Activated CD4-positive, alpha-beta T cell treated with anti-CD3 and anti-CD28 coated beads, Interleukin-2, amount 10 ng/mL, durations not matched to agents 24 days and 14 days (primary cell): Measurements from ENCODE around the gene MYO5C. TPM values are rescaled to one million over a fixed set of nuclear protein-coding genes. Genes with fewer than 3 reads are reported as not detected.
"Not testable (repeated sequence)": the region's sequence is repeated elsewhere in the genome, so short reads cannot be mapped to it uniquely, and the experiment has no call there.

Experiments
- DNase-seq: peaks from one replicate; pipeline ENCODE4 v3.0.0; 2022
- H3K27ac Mint-ChIP-seq: one replicate; pipeline ENCODE4 v1.8.0; 2022; ENCODE audit warnings: mild to moderate bottlenecking, mixed read lengths
- H3K27me3 Mint-ChIP-seq: one replicate; pipeline ENCODE4 v1.8.0; 2022; ENCODE audit warnings: mixed read lengths
- H3K36me3 Mint-ChIP-seq: one replicate; pipeline ENCODE4 v1.8.0; 2022; ENCODE audit warnings: low read depth, mild to moderate bottlenecking, mixed read lengths
- H3K4me1 Mint-ChIP-seq: one replicate; pipeline ENCODE4 v1.8.0; 2021; ENCODE audit warnings: mixed read lengths
- H3K4me3 Mint-ChIP-seq: one replicate; pipeline ENCODE4 v1.8.0; 2022; ENCODE audit warnings: mild to moderate bottlenecking, moderate library complexity, mixed read lengths
- H3K9me3 Mint-ChIP-seq: one replicate; pipeline ENCODE4 v1.8.0; 2021; ENCODE audit warnings: mixed read lengths
- intact Hi-C: fragments of 100-400 bp; cut with micrococcal nuclease; formaldehyde crosslinking; loops from one replicate; pipeline ENCODE4 v1.15.1; 2023
- total RNA-seq: library from RNA; stranded (reverse); gene quantifications from 2 replicates; pipeline ENCODE4 v1.2.3, GENCODE V29; 2022

MYO5C gene
- total RNA-seq, 1 donor from 2014 or later: 0.30 TPM

DNA sequence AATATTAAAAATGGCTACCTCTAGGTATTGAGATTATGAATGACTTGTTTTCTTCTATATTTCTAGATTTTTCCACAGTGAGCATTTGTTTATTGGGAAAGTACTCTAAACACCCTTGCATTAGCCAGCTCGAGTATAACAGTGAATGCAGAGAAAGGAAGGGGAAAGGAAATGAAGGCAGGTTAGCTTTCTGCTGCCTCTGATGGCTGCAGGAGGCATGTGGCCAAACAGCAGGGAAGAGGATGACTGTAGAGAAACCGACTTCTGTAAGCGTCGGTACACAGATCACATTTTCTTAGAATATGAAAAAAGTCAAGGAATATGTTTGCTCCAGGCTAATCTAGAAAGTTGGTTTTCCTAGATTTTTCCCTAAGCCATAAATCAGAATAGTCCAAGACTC, 124.2 kb downstream of the MYO5C start:
- peaks cover 17% of the 10 kb centered on the region for H3K4me1 Mint-ChIP-seq
- no peak overlapping the region for H3K27ac Mint-ChIP-seq
- peaks cover 7% of the 10 kb centered on the region for H3K36me3 Mint-ChIP-seq
- no peaks in the 10 kb centered on the region for H3K9me3 Mint-ChIP-seq
- intact Hi-C loops: no loop called here
- no peaks in the 10 kb centered on the region for H3K27me3 Mint-ChIP-seq
- peak; percentile 73 for DNase-seq
- H3K4me3 Mint-ChIP-seq: peak overlapping the region; percentile 36

- H3K9me3 Mint-ChIP-seq, H3K27ac Mint-ChIP-seq, DNase-seq, H3K36me3 Mint-ChIP-seq, intact Hi-C loops, H3K27me3 Mint-ChIP-seq, H3K4me3 Mint-ChIP-seq: not testable (repeated sequence)
- H3K4me1 Mint-ChIP-seq: peaks cover 27% of the 10 kb centered on the region
Observed at GRCh38 chr15:52170199-52170598, 125.4 kb downstream of the MYO5C start.

DNA sequence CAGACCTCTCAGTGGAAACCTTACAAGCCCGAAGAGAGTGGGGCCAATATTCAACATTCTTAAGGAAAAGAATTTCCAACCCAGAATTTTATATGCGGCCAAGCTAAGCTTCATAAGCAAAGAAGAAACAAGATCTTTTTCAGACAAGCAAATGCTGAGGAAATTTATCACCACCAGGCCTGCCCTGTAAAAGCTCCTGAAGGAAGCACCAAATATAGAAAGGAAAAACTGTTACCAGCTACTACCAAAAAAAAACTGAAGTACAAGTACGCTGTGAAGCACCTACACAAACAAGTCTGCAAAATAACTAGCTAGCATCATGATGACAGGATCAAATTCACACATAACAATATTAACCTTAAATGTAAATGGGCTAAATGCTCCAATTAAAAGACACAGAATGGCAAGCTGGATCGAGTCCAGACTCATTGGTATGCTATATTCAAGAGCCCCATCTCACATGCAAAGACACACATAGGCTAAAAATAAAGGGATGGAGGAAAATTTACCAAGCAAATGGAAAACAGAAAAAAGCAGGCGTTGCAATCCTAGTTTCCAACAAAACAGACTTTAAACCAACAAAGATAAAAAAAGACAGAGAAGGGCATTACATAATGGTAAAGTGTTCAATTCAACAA, 130.0 kb downstream of the MYO5C start:
- H3K27me3 Mint-ChIP-seq, DNase-seq, H3K9me3 Mint-ChIP-seq, H3K4me3 Mint-ChIP-seq, H3K27ac Mint-ChIP-seq, H3K36me3 Mint-ChIP-seq, intact Hi-C loops: not testable (repeated sequence)
- H3K4me1 Mint-ChIP-seq: peaks cover 28% of the 10 kb centered on the region

- Mint-ChIP-seq H3K36me3 (peaks cover 8% of the 10 kb centered on the region), H3K27me3 (no peaks in the 10 kb centered on the region), H3K4me1 (peaks cover 23% of the 10 kb centered on the region), H3K9me3 (no peaks in the 10 kb centered on the region), H3K27ac (no peak overlapping the region), H3K4me3 (no peak overlapping the region)
- no peak for DNase-seq
- intact Hi-C loops: no loop called here
Observed at GRCh38 chr15:52164631-52165265, 130.9 kb downstream of the MYO5C start.

DNA sequence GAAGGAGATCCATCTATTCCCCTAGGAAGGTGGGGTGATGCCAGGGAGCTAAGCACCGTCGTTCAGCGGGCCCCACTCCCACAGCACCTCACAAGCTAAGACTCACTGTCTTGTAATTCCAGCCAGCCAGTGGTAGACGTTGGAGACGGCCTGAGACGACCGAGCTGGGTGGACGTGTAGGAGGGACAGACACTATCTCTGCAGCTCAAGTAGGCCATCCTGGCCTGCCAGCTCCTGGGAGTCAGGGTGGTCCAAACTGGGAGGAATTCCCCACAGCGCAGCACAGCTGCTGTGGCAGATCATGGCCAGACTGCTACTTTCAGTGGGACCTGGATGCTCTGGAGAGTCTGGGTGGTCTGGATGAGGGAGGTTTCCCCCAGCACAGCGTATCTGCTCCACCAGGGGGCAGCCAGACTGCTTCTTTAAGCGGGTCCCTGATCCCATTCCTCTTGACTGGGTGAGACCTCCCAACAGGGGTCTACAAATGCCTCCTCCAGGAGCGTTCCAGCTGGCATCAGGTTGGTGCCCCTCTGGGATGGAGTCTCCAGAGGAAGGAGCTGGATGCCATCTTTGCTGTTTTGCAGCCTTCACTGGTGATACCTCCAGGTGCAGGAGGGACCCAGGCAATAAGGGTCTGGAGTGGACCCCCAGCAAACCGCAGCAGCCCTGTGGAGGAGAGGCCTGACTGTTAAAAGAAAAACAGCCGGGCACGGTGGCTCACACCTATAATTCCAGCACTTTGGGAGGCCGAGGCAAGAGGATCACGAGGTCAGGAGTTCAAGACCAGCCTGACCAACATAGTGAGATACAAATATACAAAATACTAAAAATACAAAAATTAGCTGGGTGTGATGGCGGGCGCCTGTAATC, 132.0 kb downstream of the MYO5C start:
- Mint-ChIP-seq H3K27me3 (no peaks in the 10 kb centered on the region), H3K4me3 (no peak overlapping the region), H3K9me3 (no peaks in the 10 kb centered on the region), H3K4me1 (peaks cover 20% of the 10 kb centered on the region), H3K36me3 (peaks cover 11% of the 10 kb centered on the region), H3K27ac (no peak overlapping the region)
- no peak for DNase-seq
- intact Hi-C loops: no loop called here

DNA sequence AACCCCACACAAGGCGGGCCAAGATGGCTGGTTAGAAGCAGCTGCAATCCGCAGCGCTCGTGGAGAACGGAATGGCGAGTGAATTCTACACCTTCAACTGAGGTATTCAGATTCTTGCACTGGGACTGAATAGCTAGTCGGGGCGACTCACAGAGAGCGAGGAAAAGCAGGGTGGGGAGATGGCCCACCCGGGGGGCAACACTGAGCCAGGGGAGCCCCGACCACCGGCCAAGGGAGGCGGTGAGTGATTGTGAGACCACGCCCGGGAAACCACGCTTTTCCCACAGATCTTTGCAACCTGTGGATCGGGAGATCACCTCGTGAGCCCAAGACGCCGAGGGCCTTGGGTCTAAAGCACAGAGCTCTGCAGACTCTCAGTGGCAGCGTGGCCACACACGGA, 132.7 kb downstream of the MYO5C start:
- Mint-ChIP-seq H3K4me1 (peaks cover 18% of the 10 kb centered on the region), H3K36me3 (peaks cover 11% of the 10 kb centered on the region), H3K4me3 (no peak overlapping the region), H3K9me3 (no peaks in the 10 kb centered on the region), H3K27me3 (no peaks in the 10 kb centered on the region), H3K27ac (no peak overlapping the region)
- intact Hi-C loops: no loop called here
- no peak for DNase-seq

- peaks cover 18% of the 10 kb centered on the region for H3K4me1 Mint-ChIP-seq
- H3K4me3 Mint-ChIP-seq: no peak overlapping the region
Observed at GRCh38 chr15:52162260-52162659, 133.3 kb downstream of the MYO5C start.

DNA sequence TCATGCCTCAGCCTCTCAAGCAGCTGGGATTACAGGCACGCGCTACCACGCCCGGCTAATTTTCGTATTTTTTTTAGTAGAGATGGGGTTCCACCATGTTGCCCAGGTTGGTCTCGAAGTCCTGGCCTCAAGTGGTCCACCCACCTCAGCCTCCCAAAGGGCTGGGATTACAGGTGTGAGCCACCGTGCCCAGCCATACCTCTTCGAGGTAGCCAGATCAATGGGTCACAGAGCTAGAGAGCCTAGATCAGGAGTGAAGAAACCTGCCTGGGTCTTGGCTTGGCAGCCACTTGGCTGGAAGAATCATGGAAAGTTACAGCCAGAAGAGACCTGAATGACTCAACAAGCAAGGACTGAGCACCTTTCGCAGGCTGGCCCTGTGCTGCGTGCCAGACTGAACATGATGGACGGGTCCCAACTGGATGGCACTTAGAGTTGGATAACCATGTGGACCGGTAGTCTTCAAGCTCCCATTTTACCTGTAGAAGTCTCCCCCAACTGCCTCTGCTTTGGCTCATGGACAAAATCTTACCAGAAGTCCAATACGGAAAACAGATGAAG, 134.1 kb downstream of the MYO5C start:
- Mint-ChIP-seq H3K4me3 (no peak overlapping the region), H3K36me3 (peaks cover 11% of the 10 kb centered on the region), H3K27me3 (no peaks in the 10 kb centered on the region), H3K27ac (no peak overlapping the region), H3K4me1 (peaks cover 18% of the 10 kb centered on the region), H3K9me3 (no peaks in the 10 kb centered on the region)
- intact Hi-C loops: no loop called here
- no peak for DNase-seq

More at GRCh38 chr15:52162260-52162659, 133.3 kb downstream of the MYO5C start:
- H3K9me3 Mint-ChIP-seq: no peaks in the 10 kb centered on the region
- DNase-seq: no peak
- H3K27ac Mint-ChIP-seq: no peak overlapping the region
- H3K36me3 Mint-ChIP-seq: peaks cover 11% of the 10 kb centered on the region
- intact Hi-C loops: no loop called here
- H3K27me3 Mint-ChIP-seq: no peaks in the 10 kb centered on the region

GRCh38 chr15:52159645-52160044, 136.0 kb downstream of the MYO5C start:
- no peaks in the 10 kb centered on the region for H3K9me3 Mint-ChIP-seq
- peaks cover 11% of the 10 kb centered on the region for H3K36me3 Mint-ChIP-seq
- no peak overlapping the region for H3K4me3 Mint-ChIP-seq
- no peak overlapping the region for H3K27ac Mint-ChIP-seq
- no peak for DNase-seq
- intact Hi-C loops: no loop called here
- no peaks in the 10 kb centered on the region for H3K27me3 Mint-ChIP-seq
- H3K4me1 Mint-ChIP-seq: peaks cover 3% of the 10 kb centered on the region

DNA sequence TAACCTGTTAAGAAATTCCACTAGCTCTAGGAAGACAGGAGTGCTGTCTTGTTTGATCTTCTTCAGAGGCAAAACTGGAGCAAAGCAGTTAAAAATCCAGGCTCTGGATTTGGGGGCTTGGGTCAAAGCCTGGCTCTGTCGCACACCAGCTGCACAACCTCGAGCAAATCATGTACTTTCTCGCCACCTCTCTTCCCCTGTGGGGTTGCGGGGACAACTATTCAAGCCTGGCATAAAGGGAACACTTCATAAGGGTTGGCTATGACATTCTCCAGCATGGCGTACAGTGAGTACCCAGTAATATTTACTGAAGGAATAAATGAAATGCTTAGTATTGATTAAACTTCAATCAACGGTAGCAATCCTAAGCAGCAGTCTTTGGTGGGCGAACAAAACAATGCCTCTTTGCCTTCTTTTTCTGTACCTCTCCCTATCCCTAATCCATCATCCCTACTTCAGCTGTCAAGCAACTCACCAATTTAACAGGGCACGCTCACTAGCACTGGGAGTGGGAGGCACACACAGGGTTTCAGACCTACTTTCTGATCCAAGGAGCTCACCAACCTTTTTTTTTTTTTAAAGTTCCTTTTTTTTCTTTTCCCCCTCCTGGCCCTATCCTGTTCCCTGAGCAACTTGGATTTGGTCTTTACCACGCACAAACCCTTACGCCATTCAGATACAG, 137.4 kb downstream of the MYO5C start:
- no peak for DNase-seq
- intact Hi-C loops: no loop called here
- no peak overlapping the region for H3K4me3 Mint-ChIP-seq
- no peaks in the 10 kb centered on the region for H3K9me3 Mint-ChIP-seq
- peaks cover 11% of the 10 kb centered on the region for H3K36me3 Mint-ChIP-seq
- H3K27me3 Mint-ChIP-seq: no peaks in the 10 kb centered on the region
- H3K27ac Mint-ChIP-seq: no peak overlapping the region
- H3K4me1 Mint-ChIP-seq: peaks cover 2% of the 10 kb centered on the region

DNA sequence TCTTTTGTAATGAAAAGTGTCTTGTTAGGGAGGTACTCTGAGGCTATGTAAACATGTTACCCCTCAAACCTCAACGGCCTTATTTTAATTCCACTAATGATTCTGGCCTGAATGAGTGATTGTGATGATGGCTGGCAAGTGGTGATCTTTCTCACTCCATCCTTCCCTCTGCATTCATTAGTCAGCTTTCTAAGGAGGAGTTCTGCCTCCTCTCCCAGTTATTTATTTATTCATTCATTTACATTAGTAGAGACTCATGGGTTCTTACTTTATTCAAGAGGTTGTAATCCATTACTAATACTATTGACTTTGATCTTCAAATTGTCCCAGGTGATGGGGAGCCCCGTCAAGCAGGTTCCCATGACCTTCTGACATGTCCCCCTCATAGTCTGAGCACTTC, 139.7 kb downstream of the MYO5C start:
- intact Hi-C loops: no loop called here
- H3K27ac Mint-ChIP-seq: no peak overlapping the region
- peaks cover 13% of the 10 kb centered on the region for H3K36me3 Mint-ChIP-seq
- no peak overlapping the region for H3K4me3 Mint-ChIP-seq
- H3K9me3 Mint-ChIP-seq: no peaks in the 10 kb centered on the region
- no peak for DNase-seq
- peaks cover 2% of the 10 kb centered on the region for H3K4me1 Mint-ChIP-seq
- no peaks in the 10 kb centered on the region for H3K27me3 Mint-ChIP-seq

DNA sequence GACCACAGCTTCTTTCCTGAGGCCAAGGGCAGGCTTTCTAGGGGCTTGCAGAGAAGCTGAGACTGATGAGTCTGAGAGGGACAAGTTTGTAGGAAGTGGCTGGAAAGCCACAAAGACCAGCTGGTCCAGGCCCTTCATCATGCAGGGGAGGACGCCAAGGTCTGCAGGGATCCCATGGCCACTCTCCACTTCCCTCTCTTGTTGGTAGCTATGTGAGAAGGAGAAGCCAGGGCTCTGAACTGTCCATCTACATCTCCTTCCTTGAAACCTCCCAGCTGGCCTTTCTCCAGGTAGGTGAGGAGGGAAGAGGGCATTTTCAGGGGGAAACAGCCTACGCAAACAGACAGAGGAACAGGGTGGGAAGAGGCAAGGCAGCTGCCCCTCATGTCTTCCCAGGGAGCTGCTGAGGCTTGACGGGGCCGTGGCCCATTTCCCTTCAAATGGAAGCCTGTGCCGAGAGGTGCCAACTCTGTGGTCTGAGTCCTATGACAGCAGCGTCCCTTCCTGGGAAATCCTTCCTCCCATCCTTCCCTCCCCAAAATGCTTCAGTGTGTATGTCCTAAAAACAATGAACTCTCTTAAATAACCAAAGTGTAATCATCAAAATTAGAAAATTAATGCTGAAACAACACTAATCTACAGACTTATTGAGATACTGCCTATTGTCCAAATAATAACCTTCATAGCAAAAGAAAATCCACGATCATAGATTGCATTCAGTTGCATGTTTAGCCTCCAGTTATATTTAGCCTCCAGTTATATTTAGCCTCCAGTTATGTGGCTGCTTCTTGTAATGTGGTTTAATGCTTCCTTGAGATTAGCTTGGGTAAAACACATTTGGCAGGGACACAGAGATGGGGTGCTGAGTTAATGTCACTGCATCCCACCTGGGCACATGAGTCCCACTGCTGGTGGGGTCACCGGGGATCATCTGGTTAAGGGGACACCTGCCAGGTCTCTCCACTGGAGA, 140.4 kb downstream of the MYO5C start:
- Mint-ChIP-seq H3K4me1 (peaks cover 2% of the 10 kb centered on the region), H3K27me3 (no peaks in the 10 kb centered on the region), H3K4me3 (no peak overlapping the region), H3K36me3 (peaks cover 12% of the 10 kb centered on the region), H3K9me3 (no peaks in the 10 kb centered on the region), H3K27ac (no peak overlapping the region)
- no peak for DNase-seq
- intact Hi-C loops: no loop called here
